HG02943 (cell line): ENCODE results near the gene P4HB.

Experiments used
- ATAC-seq: cut with Tn5 transposase; IDR thresholded peaks from one replicate; pipeline ENCODE4 v1.9.1; 2021; ENCODE audit warnings: mild to moderate bottlenecking, low read depth, moderate library complexity; ENCODE audit not compliant: unreplicated experiment

P4HB gene

GRCh38 chr17:81859906-81860755 lies at the start of gene P4HB:
Gene P4HB, minus strand, starts transcription at chr17:81860535. Its CDS starts 64 bp downstream, at chr17:81860471.
- peak; percentile 4 for ATAC-seq

- no peak for ATAC-seq
Measured at GRCh38 chr17:81909231-81909630, 48.9 kb upstream of the P4HB start.

GRCh38 chr17:81908793-81909192 lies 48.5 kb upstream of the P4HB start:
- ATAC-seq, result no peak

GRCh38 chr17:81907219-81908145 lies 47.1 kb upstream of the P4HB start:
- no peak for ATAC-seq

- no peak for ATAC-seq
Measured at GRCh38 chr17:81906476-81907218, 46.3 kb upstream of the P4HB start.

GRCh38 chr17:81905993-81906392 lies 45.7 kb upstream of the P4HB start:
- ATAC-seq, result no peak

- ATAC-seq, result no peak
Measured at GRCh38 chr17:81905424-81905875, 45.1 kb upstream of the P4HB start.

GRCh38 chr17:81904600-81905423 lies 44.5 kb upstream of the P4HB start:
- no peak for ATAC-seq

GRCh38 chr17:81903896-81904599 lies 43.7 kb upstream of the P4HB start:
- ATAC-seq, result no peak

- ATAC-seq, result no peak
Measured at GRCh38 chr17:81903415-81903831, 43.1 kb upstream of the P4HB start.

- ATAC-seq, result no peak
Measured at GRCh38 chr17:81902653-81903414, 42.5 kb upstream of the P4HB start.

- ATAC-seq, result no peak
Measured at GRCh38 chr17:81902023-81902652, 41.8 kb upstream of the P4HB start, which contains the start of gene NPB. Gene NPB, plus strand, starts transcription at chr17:81902238. Its CDS starts 40 bp downstream, at chr17:81902278.

GRCh38 chr17:81901167-81902022 lies 41.1 kb upstream of the P4HB start:
- no peak for ATAC-seq

GRCh38 chr17:81900181-81900820 lies 40.0 kb upstream of the P4HB start:
- no peak for ATAC-seq

- ATAC-seq, result no peak
Measured at GRCh38 chr17:81899514-81900166, 39.3 kb upstream of the P4HB start.

- no peak for ATAC-seq
Measured at GRCh38 chr17:81898885-81899284, 38.5 kb upstream of the P4HB start.
